ENCODE results near the gene CDH8.
"Not testable (repeated sequence)": the region's sequence is repeated elsewhere in the genome, so short reads cannot be mapped to it uniquely, and the experiment has no call there.

The CDH8 gene

GRCh38 chr16:61929776-61930175 lies 106.5 kb downstream of the CDH8 start:
- DNase-seq, result no peak

DNA sequence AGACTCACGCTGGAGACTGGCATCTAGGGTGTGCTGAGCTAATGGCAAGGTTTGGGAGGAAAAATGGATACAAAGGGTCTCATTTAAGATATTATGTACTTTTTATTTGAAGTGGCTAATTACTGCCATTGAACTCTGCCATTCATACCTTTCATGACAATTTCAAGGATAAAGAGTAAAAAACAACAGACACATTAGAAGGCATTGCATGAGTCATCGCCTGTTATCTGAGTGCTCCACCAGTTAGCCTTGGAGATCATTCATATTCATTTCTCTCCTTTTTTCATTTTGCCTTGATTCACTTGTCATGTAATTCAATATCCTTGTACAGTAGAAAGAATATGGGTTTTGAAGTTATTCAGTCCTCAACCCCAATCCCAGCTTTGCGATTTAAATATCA lies 109.5 kb downstream of the CDH8 start:
- DNase-seq, result no peak

- no peak for DNase-seq
Measured at GRCh38 chr16:61923629-61924028, 112.6 kb downstream of the CDH8 start.

- no peak for DNase-seq
Measured at GRCh38 chr16:61921373-61921772, 114.9 kb downstream of the CDH8 start.

GRCh38 chr16:61917865-61918826 lies 118.1 kb downstream of the CDH8 start:
- DNase-seq, result not testable (repeated sequence)

DNA sequence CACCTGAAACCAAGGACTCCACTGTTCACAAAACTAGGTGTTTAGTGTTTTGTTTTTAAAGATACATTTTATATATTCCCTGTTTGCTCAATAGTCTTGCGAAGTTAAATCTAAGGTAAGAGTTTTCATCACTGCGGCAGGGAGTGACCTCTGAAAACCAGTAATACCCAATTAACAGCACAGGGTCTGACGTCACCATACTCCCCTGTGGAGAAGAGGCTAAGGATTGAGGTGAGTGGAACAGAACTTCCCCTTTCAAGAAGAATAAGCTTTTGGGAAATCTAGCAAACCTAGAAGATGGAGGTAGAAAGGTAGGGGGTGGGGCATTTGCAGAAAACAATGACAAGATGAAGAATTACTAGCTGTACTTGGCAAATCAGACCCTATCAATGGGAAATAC lies 120.7 kb downstream of the CDH8 start:
- no peak for DNase-seq

DNA sequence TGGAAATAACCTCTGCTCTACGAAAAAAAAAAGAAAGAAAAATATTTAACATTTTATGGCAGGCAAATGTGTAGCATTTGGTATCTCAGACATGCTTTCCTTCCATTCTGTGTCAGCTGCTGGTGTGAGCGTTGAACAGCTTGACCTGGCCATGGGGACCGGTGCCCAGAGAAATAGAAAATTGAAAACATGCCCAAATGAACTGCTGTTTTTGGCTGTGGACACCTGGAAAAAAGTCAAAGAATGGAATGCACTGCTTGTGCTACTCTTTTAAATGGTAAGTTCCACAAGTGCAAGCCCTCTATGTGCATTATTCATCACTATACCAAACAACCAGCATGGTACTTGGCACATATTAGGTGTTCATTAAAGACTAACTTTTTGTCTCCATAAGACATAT lies 127.2 kb downstream of the CDH8 start:
- no peak for DNase-seq

DNA sequence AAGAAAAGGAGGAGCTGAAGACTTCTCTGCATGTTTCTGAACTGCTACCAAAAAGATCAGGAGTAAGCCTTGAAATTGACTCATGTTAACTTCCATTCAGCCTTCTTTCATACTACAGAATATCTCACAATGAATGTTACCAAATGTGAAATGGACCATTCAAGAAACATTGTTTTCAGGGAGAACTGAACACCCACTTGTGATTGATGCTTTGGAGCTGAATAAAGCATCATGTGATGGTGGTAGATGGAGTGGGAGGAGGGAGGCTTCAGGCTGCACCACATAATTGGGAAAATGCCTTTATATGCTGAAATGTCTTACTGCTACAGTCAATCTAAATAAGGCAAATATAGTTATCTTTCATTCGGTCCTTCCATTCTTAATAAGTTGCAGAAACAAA lies 127.8 kb downstream of the CDH8 start:
- no peak for DNase-seq

GRCh38 chr16:61901689-61902088 lies 134.5 kb downstream of the CDH8 start:
- DNase-seq, result no peak

- no peak for DNase-seq
Measured at GRCh38 chr16:61900482-61900881, 135.8 kb downstream of the CDH8 start.

DNA sequence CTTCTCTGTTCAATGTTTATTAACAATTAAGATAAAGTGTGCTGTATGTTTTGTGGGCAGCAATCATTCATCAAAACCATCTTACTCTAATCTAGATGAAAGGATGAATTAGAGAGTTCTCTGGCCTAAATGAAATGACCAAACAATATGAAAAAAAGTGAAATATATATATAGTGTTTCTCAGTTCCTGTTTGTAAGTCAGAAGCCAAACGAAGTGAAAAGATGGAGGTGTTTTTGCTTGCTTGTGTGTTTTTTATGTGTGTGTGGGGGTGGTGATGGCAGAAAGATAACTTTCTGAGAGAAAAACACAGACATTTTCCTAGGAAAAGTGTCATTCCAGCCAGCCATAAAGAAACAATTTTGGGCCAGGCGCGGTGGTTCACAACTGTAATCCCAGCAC lies 138.6 kb downstream of the CDH8 start:
- no peak for DNase-seq

DNA sequence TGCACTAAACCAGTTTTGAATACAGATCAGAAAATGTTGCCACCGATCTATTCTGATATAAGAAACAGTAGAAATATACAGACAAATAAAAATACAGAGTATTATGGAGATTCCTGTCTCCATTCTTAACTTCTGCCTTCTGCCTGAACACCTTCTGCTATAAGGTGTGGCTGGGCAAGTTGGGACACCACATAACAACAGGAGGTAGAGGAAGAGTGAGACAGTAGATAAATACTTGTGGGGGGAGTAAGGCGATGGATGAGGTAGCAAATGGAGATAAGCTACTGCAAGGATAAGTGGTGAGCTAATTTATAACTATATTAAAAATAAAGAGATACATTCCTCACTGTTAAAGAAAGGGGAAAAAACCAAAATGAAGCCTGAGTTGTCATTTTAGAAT lies 143.7 kb downstream of the CDH8 start:
- no peak for DNase-seq

- DNase-seq, result no peak
Measured at GRCh38 chr16:61891460-61891859, 144.8 kb downstream of the CDH8 start.

GRCh38 chr16:61890386-61890785 lies 145.9 kb downstream of the CDH8 start:
- DNase-seq, result no peak

DNA sequence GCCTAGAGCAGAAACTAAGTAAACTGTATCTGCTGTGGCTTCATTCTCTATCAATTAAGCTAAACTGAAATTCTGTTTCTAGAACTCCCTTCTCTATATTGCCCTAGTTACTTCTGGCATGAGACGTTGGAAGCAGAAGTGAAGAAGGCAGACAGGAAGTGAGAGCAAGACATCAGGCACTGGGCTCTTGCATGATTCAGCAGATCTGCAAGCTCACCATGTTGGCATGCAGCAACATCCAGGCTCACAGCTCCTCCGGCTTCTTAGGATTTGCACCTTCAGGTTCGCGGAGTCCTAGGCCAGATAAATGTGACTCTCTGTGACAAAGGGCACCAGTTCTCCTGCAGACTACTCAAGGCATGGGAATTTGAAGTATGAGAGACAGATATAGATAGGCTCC lies 148.3 kb downstream of the CDH8 start:
- no peak for DNase-seq

DNA sequence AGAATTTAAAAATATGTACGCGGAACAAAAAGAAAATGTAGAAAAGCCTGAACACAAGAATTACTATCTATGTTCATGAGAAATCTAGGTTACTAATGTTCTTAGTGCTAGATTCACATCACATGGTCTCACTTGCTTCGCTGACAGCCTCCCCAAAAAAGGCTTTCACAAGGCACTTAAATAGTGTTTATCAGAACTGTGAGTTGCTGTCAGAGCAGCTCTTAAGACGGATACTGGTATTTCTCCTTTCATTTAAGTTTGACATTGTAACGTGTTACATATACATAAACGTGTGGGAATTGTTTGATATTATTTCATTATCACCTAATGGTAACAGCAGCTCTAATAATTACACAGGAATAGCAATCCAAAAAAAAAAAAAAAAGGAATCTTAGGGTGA lies 150.9 kb downstream of the CDH8 start:
- no peak for DNase-seq

DNA sequence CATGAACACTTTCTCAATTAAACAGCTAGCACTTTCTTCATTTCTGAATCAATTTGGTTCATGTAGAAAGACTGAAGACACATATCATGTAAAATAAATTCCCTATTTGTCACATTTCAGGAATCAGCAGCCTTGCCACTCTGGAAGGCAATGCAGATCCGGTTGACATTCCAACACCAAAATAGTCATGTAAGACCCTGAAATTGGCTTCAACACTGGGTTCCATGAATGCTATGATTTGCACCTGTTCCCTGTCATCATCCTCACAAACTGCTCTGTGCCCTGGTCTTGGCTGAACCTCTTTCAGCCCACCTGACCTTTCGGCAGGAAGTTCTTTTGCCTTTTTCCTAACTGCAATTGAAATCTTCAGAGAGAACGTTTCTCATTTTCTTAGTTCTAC lies 156.9 kb downstream of the CDH8 start:
- DNase-seq, result no peak

DNA sequence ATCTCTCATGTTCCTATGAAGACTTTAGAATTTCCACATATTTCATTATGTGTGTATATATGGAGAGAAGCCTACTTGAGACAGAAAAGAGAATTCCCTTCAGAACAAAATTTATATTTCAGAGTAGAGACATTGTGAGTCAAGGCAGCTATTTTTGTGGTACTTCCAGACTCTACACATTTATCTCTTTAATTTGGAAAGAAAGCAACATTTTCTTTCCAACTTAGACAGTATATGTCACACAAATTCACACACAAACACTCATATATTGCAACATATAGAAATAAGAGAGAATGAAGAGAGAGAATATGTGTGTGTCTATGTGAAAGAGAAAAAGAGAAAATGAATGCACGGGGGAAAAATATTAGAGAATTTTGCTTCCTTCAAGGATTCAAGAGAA lies 158.8 kb downstream of the CDH8 start:
- no peak for DNase-seq

DNA sequence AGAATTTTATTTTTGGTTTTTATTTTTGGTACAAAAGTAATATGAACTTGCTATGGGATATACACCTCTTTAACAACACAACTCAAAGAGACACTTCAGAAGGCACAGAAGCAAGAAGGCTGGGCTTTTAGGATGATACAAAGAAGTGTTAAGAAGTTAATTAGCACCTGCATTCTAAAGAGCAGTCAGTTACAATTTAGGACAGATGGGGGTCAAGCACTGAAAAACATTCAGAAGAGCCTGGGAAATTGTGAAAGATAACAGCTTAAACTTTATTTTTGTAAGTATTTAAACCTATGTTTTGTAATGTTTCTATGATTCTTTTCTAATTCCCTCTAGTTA lies 163.5 kb downstream of the CDH8 start:
- no peak for DNase-seq

GRCh38 chr16:61871837-61872777 lies 164.1 kb downstream of the CDH8 start:
- no peak for DNase-seq

- no peak for DNase-seq
Measured at GRCh38 chr16:61862221-61863155, 173.8 kb downstream of the CDH8 start.

DNA sequence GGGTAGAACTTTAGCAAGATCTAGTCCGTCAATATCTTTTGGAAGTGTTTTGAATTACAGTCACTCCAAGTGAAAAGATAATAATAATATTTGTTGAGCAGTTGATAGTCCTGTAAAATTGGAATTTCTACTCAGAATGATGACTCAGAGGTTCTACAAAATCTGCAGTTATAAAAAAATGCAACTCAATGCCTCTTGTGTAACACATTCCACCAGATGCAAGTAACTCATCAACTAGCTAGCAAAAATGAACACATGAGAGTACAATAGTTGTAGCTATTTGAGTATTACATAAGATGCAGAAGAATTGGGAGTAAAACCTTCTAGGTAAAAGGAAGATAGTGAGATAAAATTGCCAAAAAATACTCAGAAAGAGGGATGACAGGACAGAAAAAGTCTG lies 177.2 kb downstream of the CDH8 start:
- no peak for DNase-seq

- DNase-seq, result no peak
Measured at GRCh38 chr16:61842666-61843065, 193.6 kb downstream of the CDH8 start.
